Activated CD8-positive, alpha-beta T cell treated with anti-CD3 and anti-CD28 coated beads, Interleukin-2, amount 10 ng/mL, durations not matched to agents 7 days and 5 days (primary cell): Measurements from ENCODE around the gene HOXD13. TPM values are rescaled to one million over a fixed set of nuclear protein-coding genes. Genes with fewer than 3 reads are reported as not detected.
A peak's percentile ranks its signal among the peaks of the same experiment; 100 is the strongest.

ENCODE experiments used
- ATAC-seq: fragments of 150-1000 bp; cut with Tn5 transposase; one replicate; pipeline ENCODE4 v1.10.0; 2021; ENCODE audit warnings: moderate library complexity
- CTCF ChIA-PET: fragments of 350-600 bp; sonication (Branson Sonifier 250); formaldehyde crosslinking; loops from one replicate; lab custom pipeline; 2021; ENCODE audit warnings: antibody characterized with exemption; lab: Charles Lee
- POLR2A ChIA-PET: fragments of 350-600 bp; sonication (Branson Sonifier 250); formaldehyde crosslinking; loops from one replicate; lab custom pipeline; 2021; ENCODE audit warnings: antibody characterized with exemption; lab: Charles Lee
- DNase-seq: peaks from one replicate; pipeline ENCODE4 v3.0.0-alpha.2; 2020
- H3K27ac Mint-ChIP-seq: one replicate; pipeline ENCODE4 v1.8.0; 2021; ENCODE audit warnings: mild to moderate bottlenecking, mixed read lengths
- H3K27me3 Mint-ChIP-seq: one replicate; pipeline ENCODE4 v1.8.0; 2021; ENCODE audit warnings: low read depth, mixed read lengths
- H3K36me3 Mint-ChIP-seq: one replicate; pipeline ENCODE4 v1.8.0; 2021; ENCODE audit warnings: low read depth, mixed read lengths
- H3K4me1 Mint-ChIP-seq: one replicate; pipeline ENCODE4 v1.8.0; 2021; ENCODE audit warnings: low read depth, mixed read lengths
- H3K4me3 Mint-ChIP-seq: one replicate; pipeline ENCODE4 v1.8.0; 2021; ENCODE audit warnings: mild to moderate bottlenecking, mixed read lengths
- H3K9me3 Mint-ChIP-seq: one replicate; pipeline ENCODE4 v1.8.0; 2022; ENCODE audit warnings: mixed read lengths; ENCODE audit not compliant: insufficient read depth
- total RNA-seq, 2 experiments: library from RNA; stranded (reverse); gene quantifications; one replicate each; pipeline ENCODE4 v1.2.3, GENCODE V29; 2021

Gene HOXD13
- total RNA-seq, 2 experiments from 2014 or later: not detected

DNA sequence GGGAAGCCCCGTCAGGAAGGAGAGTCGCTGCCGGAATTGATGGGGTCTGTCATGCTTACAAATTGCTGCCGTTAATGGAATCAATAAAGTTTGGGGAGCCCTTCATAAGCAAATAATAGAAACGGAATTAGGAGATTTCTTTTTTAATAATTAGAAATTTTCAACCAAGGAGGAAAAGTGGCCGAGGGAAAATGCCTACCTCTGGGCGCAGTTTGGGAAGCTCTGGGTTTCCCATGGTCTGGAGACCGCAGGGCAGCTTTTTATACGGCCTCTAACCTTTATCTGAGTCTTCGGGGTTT lies 10.0 kb upstream of the HOXD13 start:
- Mint-ChIP-seq H3K4me1 (peaks cover 15% of the 10 kb centered on the region), H3K27ac (peak overlapping the region; percentile 22), H3K36me3 (peaks cover 23% of the 10 kb centered on the region), H3K4me3 (peak overlapping the region; percentile 28), H3K9me3 (peaks cover 7% of the 10 kb centered on the region), H3K27me3 (peaks cover 78% of the 10 kb centered on the region)
- no peak for ATAC-seq
- POLR2A ChIA-PET: no interaction called here
- no peak for DNase-seq
- CTCF ChIA-PET: interaction anchor here (0.9 to 1.6 kb wide), 3 partner anchors 9 to 44 kb away, joined by 3 to 4 read pairs (median 4); no protein-coding TSS in a partner anchor

DNA sequence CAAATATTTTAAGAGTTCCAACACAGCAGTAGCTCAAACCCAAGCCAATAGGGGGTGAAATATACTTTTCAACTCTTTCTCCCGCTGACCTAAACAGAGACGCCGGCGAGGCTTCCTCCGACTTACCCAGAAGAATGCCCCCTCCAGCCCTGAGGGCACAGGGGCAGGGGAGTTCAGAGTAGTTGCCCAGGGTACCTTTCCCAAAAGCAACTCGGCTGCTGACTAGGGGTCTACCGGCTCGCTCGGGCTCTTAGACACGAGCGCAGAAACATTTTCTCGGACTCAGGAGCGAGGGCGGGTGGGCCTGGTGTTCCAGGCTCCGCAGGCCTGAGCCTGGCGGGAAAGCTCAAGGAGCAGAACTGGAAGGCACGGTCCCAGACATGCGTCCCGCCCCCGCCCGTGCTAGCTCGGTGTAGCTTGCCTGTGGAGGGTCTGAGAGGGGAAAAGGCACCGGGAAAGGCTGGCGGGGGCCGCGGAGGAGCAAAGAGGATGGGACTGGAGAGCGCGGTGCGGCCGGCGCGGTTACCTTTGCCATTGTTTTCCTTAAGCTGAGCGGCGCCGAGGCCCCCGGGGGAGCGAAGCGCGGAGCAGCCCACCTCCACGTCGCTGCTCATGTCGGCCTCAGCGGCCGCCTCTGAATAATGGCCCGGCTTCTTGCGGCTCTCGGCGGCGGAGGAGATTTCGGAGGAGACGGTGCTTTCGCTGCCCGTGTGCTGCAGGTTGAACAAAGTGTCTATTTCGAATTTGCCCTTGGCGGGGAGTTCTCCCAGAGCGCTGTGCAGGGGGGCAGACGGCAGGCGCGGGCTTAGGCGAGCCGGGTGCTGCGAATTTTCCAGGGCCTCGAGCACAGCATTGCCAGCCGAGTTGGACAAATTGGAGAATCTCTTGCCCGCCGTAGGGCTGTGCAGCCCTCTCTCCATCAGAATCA lies 9.4 kb upstream of the HOXD13 start:
- DNase-seq (no peak), ATAC-seq (no peak)
- H3K4me1 Mint-ChIP-seq: peaks cover 16% of the 10 kb centered on the region
- peaks cover 7% of the 10 kb centered on the region for H3K9me3 Mint-ChIP-seq
- ChIA-PET CTCF (interaction anchor here (0.9 to 1.6 kb wide), 3 partner anchors 9 to 44 kb away, joined by 3 to 4 read pairs (median 4); no protein-coding TSS in a partner anchor), POLR2A (no interaction called here)
- H3K27me3 Mint-ChIP-seq: peaks cover 83% of the 10 kb centered on the region
- peak overlapping the region; percentile 42 for H3K4me3 Mint-ChIP-seq
- H3K36me3 Mint-ChIP-seq: peaks cover 23% of the 10 kb centered on the region
- H3K27ac Mint-ChIP-seq: peak overlapping the region; percentile 69

DNA sequence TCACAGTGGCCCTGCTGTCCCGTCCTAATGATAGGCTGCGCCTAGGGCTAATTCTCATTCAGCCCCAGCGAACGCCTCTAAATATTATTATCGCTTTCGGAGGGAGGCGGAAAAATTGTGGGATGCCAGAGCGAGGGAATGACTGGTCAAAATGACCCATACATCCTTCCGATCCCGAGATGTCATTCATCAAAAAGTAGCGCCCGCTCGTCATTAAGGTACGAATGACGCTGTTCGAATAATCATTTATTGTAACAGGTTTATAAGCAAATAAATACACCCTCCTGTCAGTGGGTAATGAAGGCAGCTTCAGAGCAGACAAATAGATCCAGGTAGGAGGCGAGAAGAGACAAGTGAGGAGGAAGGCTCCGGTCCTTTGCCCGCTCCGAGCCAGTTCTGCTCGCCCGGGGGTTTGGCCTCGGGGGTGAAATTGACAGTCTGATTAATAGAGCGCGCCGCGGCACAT lies 8.7 kb upstream of the HOXD13 start, which contains the start of gene EVX2:
TSS of gene EVX2 (minus strand) at position 167 of the 466 bp plus-strand sequence. CDS start 186 bp downstream, outside the sequence.
- no peak for ATAC-seq
- no peak for DNase-seq
- ChIA-PET CTCF (no interaction called here), POLR2A (no interaction called here)
- H3K4me3 Mint-ChIP-seq: peak within 1 kb of the TSS; percentile 42
- H3K36me3 Mint-ChIP-seq: peaks cover 23% of the 10 kb centered on the region
- H3K4me1 Mint-ChIP-seq: peaks cover 19% of the 10 kb centered on the region
- peaks cover 7% of the 10 kb centered on the region for H3K9me3 Mint-ChIP-seq
- H3K27me3 Mint-ChIP-seq: peaks cover 83% of the 10 kb centered on the region
- H3K27ac Mint-ChIP-seq: peak within 1 kb of the TSS; percentile 69

DNA sequence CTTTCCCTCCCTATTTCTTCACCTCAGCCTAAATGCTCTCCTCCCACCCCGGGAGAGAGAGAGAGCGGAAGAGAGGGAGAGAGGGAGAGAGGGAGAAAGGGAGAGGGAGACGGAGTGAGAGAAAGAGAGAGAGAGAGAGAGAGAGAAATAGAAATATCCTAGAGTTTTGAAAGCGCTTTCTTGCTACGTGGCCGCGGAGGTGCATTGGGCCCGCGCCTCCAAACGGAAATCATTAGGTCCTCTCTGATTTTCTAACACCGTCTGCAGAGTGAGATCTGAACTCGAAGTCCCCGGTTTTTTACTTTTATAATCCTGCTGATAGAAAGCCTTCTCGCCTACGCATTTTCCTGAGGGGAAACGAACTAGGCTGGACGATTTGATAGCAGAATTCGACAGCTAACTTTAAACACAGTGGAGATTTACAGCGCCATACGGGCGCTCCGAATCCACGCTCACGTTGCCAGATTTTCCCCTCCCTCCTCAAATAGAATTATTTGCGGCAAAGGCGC lies 7.9 kb upstream of the HOXD13 start:
- ChIA-PET CTCF (interaction anchor here (1.6 kb wide), 1 partner anchor 13 kb away, joined by 3 read pairs; no protein-coding TSS in a partner anchor), POLR2A (interaction anchor here (0.9 kb wide), 1 partner anchor 77 kb away, joined by 3 read pairs; no protein-coding TSS in a partner anchor)
- Mint-ChIP-seq H3K4me3 (no peak overlapping the region), H3K4me1 (peaks cover 11% of the 10 kb centered on the region), H3K36me3 (peaks cover 17% of the 10 kb centered on the region), H3K27me3 (peaks cover 83% of the 10 kb centered on the region), H3K27ac (no peak overlapping the region), H3K9me3 (peaks cover 7% of the 10 kb centered on the region)
- no peak for ATAC-seq
- DNase-seq: no peak

DNA sequence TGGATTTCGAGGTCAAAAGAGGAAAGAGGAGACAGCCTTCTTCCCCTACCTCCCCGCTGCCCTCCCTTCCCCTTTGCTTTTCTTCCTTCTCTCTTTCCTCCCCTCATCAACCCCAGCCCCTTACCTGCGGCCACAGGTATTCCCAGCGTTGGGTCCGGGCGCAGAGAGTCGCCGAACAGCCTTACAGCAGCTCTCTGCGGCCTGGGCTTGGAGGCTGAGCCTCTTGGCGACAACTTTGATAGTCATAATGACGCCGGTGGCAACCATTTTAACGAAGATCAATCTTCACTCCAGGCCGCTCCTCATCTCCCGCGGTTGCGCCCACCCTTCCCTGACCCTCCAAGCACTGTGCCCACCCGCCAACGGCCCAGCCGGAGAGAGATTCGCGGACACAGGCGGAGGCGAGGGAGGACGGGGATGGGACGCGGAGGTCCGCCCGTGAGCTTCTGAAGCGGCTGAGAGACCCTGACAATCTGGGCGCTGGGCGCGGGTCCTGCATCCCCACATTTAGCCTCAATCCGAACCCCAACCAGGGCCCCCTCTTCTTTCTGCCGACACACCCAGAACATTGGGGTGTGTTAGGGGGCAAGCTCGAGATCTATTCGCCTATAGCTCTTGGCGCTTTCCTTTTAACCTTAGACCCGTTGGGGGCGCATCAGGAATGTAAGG lies 7.3 kb upstream of the HOXD13 start:
- peaks cover 7% of the 10 kb centered on the region for H3K9me3 Mint-ChIP-seq
- peaks cover 17% of the 10 kb centered on the region for H3K36me3 Mint-ChIP-seq
- peaks cover 11% of the 10 kb centered on the region for H3K4me1 Mint-ChIP-seq
- ATAC-seq (no peak), DNase-seq (no peak)
- ChIA-PET POLR2A (interaction anchor here (0.9 kb wide), 1 partner anchor 76 kb away, joined by 3 read pairs; no protein-coding TSS in a partner anchor), CTCF (interaction anchor here (0.8 to 1.6 kb wide), 4 partner anchors 9 to 36 kb away, joined by 3 to 6 read pairs (median 4); no protein-coding TSS in a partner anchor)
- peak overlapping the region; percentile 34 for H3K27ac Mint-ChIP-seq
- peaks cover 89% of the 10 kb centered on the region for H3K27me3 Mint-ChIP-seq
- no peak overlapping the region for H3K4me3 Mint-ChIP-seq

DNA sequence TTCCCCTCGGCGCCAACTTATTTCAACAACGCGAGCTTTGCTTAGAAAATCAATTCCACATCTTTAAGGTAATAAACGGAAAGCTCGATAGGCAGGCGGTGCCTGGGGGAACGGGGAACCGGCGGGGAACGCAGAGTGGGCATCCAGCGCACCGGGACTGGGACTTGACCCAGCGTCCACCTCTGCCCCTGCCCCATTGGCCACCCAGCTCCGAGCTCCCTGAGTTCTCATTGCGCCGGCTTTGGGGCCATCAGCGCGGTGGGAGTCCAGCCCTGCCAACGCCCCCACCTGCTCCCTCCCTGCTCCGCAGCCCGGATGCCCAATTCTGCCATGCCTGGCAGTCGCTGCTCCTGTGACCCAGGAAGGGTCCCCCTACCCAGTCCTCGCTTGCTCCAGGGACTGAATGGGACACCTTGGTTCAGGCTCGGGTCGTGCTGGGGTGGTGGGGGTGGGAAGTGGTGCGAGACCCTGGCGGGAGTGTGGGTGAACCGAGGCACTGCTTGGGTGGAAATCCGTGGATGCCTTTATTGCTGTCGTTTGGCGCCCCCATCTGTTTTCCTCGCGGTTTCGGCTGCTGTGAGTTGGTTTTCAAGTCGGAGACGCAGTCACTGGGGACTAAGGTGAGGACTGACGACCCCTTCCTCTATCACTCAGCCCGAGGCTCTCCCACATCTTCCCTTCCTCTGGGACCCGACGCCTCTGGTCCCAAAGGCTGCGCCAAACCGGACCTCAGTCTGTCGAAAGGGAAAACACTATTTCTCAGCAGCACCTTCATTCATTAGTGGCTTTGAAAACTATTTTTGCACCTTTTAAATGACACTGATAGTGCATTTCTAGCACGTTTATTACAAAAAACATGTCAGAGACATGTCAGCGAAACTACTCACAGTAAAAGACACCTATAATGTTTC lies 6.4 kb upstream of the HOXD13 start:
- ChIA-PET POLR2A (no interaction called here), CTCF (interaction anchor here (0.8 to 1.6 kb wide), 4 partner anchors 8 to 35 kb away, joined by 3 to 6 read pairs (median 4); no protein-coding TSS in a partner anchor)
- Mint-ChIP-seq H3K9me3 (peaks cover 7% of the 10 kb centered on the region), H3K27me3 (peaks cover 88% of the 10 kb centered on the region), H3K27ac (peak overlapping the region; percentile 39), H3K4me1 (peaks cover 9% of the 10 kb centered on the region), H3K36me3 (peaks cover 14% of the 10 kb centered on the region), H3K4me3 (no peak overlapping the region)
- DNase-seq: no peak
- ATAC-seq: no peak

DNA sequence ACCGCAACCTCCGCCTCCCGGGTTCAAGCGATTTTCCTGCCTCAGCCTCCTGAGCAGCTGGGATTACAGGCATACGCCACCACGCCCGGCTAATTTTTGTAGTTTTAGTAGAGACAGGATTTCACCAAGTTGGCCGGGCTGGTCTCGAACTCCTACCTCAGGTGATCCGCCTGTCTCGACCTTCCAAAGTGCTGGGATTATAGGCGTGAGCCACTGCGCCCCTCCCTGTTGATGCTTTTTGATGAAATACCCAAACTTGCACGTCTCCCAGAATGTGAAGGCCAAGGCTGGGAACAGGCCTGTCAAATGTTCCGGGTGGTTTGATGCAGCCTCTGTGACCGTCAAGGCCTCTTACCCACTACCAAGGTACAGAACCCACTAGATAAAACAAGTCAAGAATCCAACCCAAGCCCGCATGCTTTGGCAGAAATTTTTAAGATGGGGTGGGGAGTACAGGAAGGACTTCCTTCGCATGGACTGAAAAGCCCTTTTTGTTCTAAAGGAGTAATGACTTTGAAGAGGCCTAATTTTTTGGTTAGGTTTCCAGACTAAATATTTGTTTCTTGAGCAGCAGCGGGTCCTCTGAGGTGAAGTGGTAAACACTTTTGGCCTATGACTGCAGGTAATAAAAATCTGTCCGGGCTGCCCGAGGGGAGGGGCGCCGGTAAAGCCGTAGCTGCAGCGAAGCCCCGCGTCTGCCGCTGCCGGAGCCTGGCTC lies 5.0 kb upstream of the HOXD13 start:
- H3K27ac Mint-ChIP-seq: no peak overlapping the region
- ATAC-seq: no peak
- H3K9me3 Mint-ChIP-seq: peaks cover 7% of the 10 kb centered on the region
- H3K27me3 Mint-ChIP-seq: peaks cover 87% of the 10 kb centered on the region
- no peak overlapping the region for H3K4me3 Mint-ChIP-seq
- H3K36me3 Mint-ChIP-seq: peaks cover 9% of the 10 kb centered on the region
- ChIA-PET POLR2A (no interaction called here), CTCF (interaction anchor here (1.7 to 2.2 kb wide), 4 partner anchors 10 to 722 kb away, joined by 3 to 8 read pairs (median 4); no protein-coding TSS in a partner anchor)
- H3K4me1 Mint-ChIP-seq: peaks cover 10% of the 10 kb centered on the region
- no peak for DNase-seq

DNA sequence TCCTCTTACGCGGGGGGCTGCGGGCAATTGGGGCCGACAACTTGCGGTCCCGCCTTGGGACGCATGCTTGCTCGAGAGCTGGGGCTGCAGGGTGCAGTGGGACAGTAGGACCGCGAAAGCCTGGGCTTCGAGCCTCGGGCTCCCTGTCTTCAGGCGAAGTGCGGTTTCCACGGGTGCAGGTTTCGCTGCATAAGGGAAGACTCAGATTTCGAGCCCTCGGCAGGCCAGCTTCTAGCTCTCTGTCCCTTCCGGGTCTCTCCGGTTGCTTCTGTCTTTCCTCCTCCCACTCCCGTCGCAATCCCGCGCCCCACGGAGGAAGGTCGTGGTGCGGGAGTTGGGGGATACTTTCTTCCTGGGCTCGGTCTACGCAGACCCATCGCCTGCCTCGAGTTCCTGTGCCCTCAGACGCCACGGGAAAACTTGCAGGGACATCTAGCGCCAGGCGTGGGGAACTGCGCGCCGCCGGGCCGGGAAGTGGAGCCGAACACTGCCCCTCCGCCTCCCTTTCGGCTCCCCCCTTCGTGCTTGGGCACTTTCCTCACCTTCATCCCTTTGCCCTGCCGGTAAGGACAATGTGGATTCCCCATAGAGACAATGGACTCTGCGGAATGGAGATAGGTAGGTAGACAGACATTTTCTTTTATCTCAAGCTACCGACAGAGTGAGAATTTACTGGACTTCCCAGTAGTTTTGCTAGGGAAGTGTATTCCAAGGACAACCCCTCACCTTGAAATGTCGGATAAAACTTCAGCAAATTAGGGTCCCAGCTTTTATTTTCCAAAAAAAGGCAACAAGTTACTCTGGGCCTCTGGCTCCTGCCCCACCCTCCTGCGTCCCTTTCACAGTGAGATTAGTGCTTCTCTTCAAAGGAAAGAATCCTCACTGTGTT lies 4.2 kb upstream of the HOXD13 start:
- H3K4me1 Mint-ChIP-seq: peaks cover 10% of the 10 kb centered on the region
- no peak overlapping the region for H3K27ac Mint-ChIP-seq
- ATAC-seq (no peak), DNase-seq (no peak)
- H3K9me3 Mint-ChIP-seq: peaks cover 7% of the 10 kb centered on the region
- H3K36me3 Mint-ChIP-seq: peaks cover 6% of the 10 kb centered on the region
- POLR2A ChIA-PET: no interaction called here
- peak overlapping the region; percentile 36 for H3K4me3 Mint-ChIP-seq
- CTCF ChIA-PET: interaction anchor here (1.4 to 2.2 kb wide), 5 partner anchors 9 to 723 kb away, joined by 3 to 8 read pairs (median 3); no protein-coding TSS in a partner anchor
- H3K27me3 Mint-ChIP-seq: peaks cover 83% of the 10 kb centered on the region

DNA sequence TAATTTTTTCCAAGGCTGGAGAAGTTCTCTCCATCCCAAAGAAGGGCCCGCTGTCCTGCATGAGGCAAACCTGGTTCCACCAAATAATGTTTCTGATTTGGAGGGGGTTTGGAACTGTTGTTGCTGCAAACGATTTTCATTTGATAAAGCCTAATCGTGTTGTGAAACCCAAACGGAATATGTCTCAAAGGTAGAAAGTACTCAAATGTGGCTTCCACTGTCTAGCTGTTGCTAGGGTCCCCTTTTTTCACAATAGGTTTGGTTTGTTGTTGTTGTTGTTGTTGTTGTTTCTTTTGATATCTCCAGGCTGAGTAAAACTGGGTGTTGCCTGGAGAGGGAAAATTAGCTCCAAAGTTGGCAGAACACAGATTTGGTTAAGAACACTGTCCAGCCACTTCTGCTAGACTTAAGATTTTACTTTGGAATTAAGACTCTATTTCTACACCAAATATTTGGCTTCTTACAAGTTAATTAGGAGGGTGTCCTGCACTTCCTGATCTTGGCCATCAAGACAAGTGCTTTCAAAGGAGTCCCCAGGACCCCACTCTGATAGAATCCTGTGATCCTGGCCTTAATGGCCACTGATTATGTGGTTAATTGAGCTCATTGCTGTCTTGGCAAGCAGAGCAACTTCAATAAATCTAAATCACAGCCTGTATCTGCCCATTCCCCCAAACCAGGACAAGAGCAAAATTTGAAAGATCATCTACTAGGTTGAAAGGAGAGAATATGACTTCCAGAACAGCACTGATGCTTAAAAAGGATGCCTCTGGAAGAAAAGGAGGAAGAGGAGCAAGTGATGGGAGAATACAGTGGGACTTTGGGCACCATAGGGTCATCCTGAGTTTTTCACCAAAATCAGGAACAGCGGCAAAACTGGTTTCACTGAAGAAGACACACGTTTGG lies 3.3 kb upstream of the HOXD13 start:
- Mint-ChIP-seq H3K27me3 (peaks cover 83% of the 10 kb centered on the region), H3K27ac (no peak overlapping the region), H3K4me1 (peaks cover 12% of the 10 kb centered on the region), H3K36me3 (peaks cover 3% of the 10 kb centered on the region), H3K9me3 (no peaks in the 10 kb centered on the region), H3K4me3 (no peak overlapping the region)
- DNase-seq (no peak), ATAC-seq (no peak)
- ChIA-PET POLR2A (no interaction called here), CTCF (interaction anchor here (1.3 to 2.2 kb wide), 6 partner anchors 8 to 724 kb away, joined by 3 to 8 read pairs (median 3); no protein-coding TSS in a partner anchor)
